Measurements from ENCODE around the gene CARD11. TPM values are rescaled to one million over a fixed set of nuclear protein-coding genes. Genes with fewer than 3 reads are reported as not detected.

CARD11 gene
- total and polyA plus RNA-seq, 2 of the 13 experiments (the other 11 are each of a cell fraction or from before 2014, with no cell fraction given): 0.04 TPM; not detected in 1

GRCh38 chr7:3073763-3074458 lies 30.2 kb upstream of the CARD11 start:
- intact Hi-C loops (cut with micrococcal nuclease; ENCODE audit: unreplicated experiment) (no loop called here), in situ Hi-C loops (cut with HindIII; ENCODE audit: extremely low pct_ligation_motif_present, low pct_unique_long_range_greater_than_20kb) (no loop called here)
- no peak overlapping the region for H3K9ac ChIP-seq (ENCODE audit: insufficient read depth, low read depth, low read length)
- H3K9me3 ChIP-seq (ENCODE audit: low read length): peaks cover 12% of the 10 kb centered on the region; the same call in 1 of the 2 replicates
- no peak for FAIRE-seq
- no peak overlapping the region for H3K4me3 ChIP-seq (replicated peaks in 1 of 3; ENCODE audit: insufficient read depth in 1 of 3, low read depth in 2 of 3, low read length in 3 of 3)
- H3K27ac ChIP-seq (ENCODE audit: extremely low read length, insufficient read depth, low read length): no peak overlapping the region
- no peaks in the 10 kb centered on the region for H3K79me2 ChIP-seq (ENCODE audit: insufficient read depth, low read length)
- no peak overlapping the region for H3K4me2 ChIP-seq (ENCODE audit: low read depth, low read length)
- peaks cover 0 to 8% of the 10 kb centered on the region in 2 experiments; a peak in 2 of 5 replicates for H3K27me3 ChIP-seq (ENCODE audit: control insufficient read depth in 1 of 2, insufficient read depth in 2 of 2, low read length in 2 of 2)
- ATAC-seq: no peak
- H2AFZ ChIP-seq (ENCODE audit: low read length): no peak overlapping the region
- no peaks in the 10 kb centered on the region for H3K36me3 ChIP-seq (replicated peaks in 1 of 2; ENCODE audit: control insufficient read depth in 1 of 2, insufficient read depth in 2 of 2, low read length in 2 of 2)
- ChIA-PET POLR2A (no interaction called here), CTCF (ENCODE audit: low intra/inter-chr PET ratio, low total read pairs) (no interaction called here)
- no peaks in the 10 kb centered on the region for H4K20me1 ChIP-seq (ENCODE audit: insufficient read depth, low read length)
- TF ChIP-seq PHF20 (CRISPR knock-in tag; IDR thresholded peaks at IDR 0.05) (no peak), POGZ (CRISPR knock-in tag; IDR thresholded peaks at IDR 0.05) (no peak), REPIN1 (CRISPR knock-in tag; IDR thresholded peaks at IDR 0.05; ENCODE audit: borderline replicate concordance, low read depth) (no peak), SMC3 (IDR thresholded peaks at IDR 0.05; ENCODE audit: low read length) (no peak)
- peaks cover 10% of the 10 kb centered on the region for H3K4me1 ChIP-seq (ENCODE audit: insufficient read depth, low read length)
- no peak for DNase-seq (ENCODE audit: low spot score)
- 30% methylated on average over 6 of the region's 6 CpGs for WGBS (ENCODE audit: low lambda C conversion rate)
- BruUV-seq (replicated peaks): no TSS peak

- peaks cover 5% of the 10 kb centered on the region; the same call in 1 of the 2 replicates for H3K9me3 ChIP-seq (ENCODE audit: low read length)
- no peak overlapping the region for H3K4me3 ChIP-seq (replicated peaks in 1 of 3; ENCODE audit: insufficient read depth in 1 of 3, low read depth in 2 of 3, low read length in 3 of 3)
- no peak overlapping the region for H3K4me2 ChIP-seq (ENCODE audit: low read depth, low read length)
- H4K20me1 ChIP-seq (ENCODE audit: insufficient read depth, low read length): no peaks in the 10 kb centered on the region
- DNase-seq (ENCODE audit: low spot score) (no peak), FAIRE-seq (no peak), ATAC-seq (no peak)
- in situ Hi-C loops (cut with HindIII; ENCODE audit: extremely low pct_ligation_motif_present, low pct_unique_long_range_greater_than_20kb) (no loop called here), intact Hi-C loops (cut with micrococcal nuclease; ENCODE audit: unreplicated experiment) (no loop called here)
- H3K79me2 ChIP-seq (ENCODE audit: insufficient read depth, low read length): no peaks in the 10 kb centered on the region
- POLR2A ChIA-PET: no interaction called here
- no peaks in the 10 kb centered on the region for H3K27me3 ChIP-seq (ENCODE audit: control insufficient read depth in 1 of 2, insufficient read depth in 2 of 2, low read length in 2 of 2)
- H3K9ac ChIP-seq (ENCODE audit: insufficient read depth, low read depth, low read length): no peak overlapping the region
- TF ChIP-seq KDM3A (CRISPR knock-in tag; IDR thresholded peaks at IDR 0.05; ENCODE audit: low read depth) (no peak), ZKSCAN8 (CRISPR knock-in tag; IDR thresholded peaks at IDR 0.05; ENCODE audit: borderline replicate concordance) (no peak), ZNF101 (CRISPR knock-in tag; IDR thresholded peaks at IDR 0.05; ENCODE audit: borderline replicate concordance, low read depth) (no peak), ZNF792 (CRISPR knock-in tag; IDR thresholded peaks at IDR 0.05) (no peak), GLI4 (CRISPR knock-in tag; IDR thresholded peaks at IDR 0.05; ENCODE audit: borderline replicate concordance) (no peak), HOXA5 (CRISPR knock-in tag; IDR thresholded peaks at IDR 0.05) (no peak)
- no TSS peak for BruUV-seq (replicated peaks)
- 47% methylated on average over 4 of the region's 4 CpGs for WGBS (ENCODE audit: low lambda C conversion rate)
- H3K4me1 ChIP-seq (ENCODE audit: insufficient read depth, low read length): no peaks in the 10 kb centered on the region
- no peak overlapping the region for H3K27ac ChIP-seq (ENCODE audit: extremely low read length, insufficient read depth, low read length)
- H3K36me3 ChIP-seq (replicated peaks in 1 of 2; ENCODE audit: control insufficient read depth in 1 of 2, insufficient read depth in 2 of 2, low read length in 2 of 2): no peaks in the 10 kb centered on the region
- CTCF ChIA-PET (ENCODE audit: low intra/inter-chr PET ratio, low total read pairs): no interaction called here
- no peak overlapping the region for H2AFZ ChIP-seq (ENCODE audit: low read length)
Measured at GRCh38 chr7:3070908-3071307, 27.2 kb upstream of the CARD11 start.
